Breast epithelium (tissue), 4 donors: ENCODE measurements around the gene BRF1. TPM values are rescaled to one million over a fixed set of nuclear protein-coding genes. Genes with fewer than 3 reads are reported as not detected.

Experiments
- DNase-seq, 2 donors: peaks; one replicate each; pipeline ENCODE4 v3.0.0-alpha.2; 2019; ENCODE audit warnings: low spot score in 2 of 2
- H3K27ac ChIP-seq, 2 donors: fragments of 200-600 bp; sonication (generic) in 1 of 2; one replicate each; pipeline ENCODE4 v1.5.1; 2016 to 2019; ENCODE audit warnings: mild to moderate bottlenecking in 1 of 2
- H3K27me3 ChIP-seq, 2 donors: fragments of 200-600 bp; sonication (generic) in 1 of 2; one replicate each; pipeline versions ENCODE4 v1.5.1 to v1.6.0; 2017 to 2019; ENCODE audit warnings: control low read depth in 1 of 2, mild to moderate bottlenecking in 1 of 2
- H3K36me3 ChIP-seq: fragments of 200-600 bp; one replicate; pipeline ENCODE4 v1.5.1; 2019
- H3K4me1 ChIP-seq, 2 donors: fragments of 200-600 bp; sonication (generic); one replicate each; pipeline ENCODE4 v1.5.1; 2016 to 2019; ENCODE audit warnings: control low read depth in 1 of 2
- H3K4me3 ChIP-seq, 3 donors: fragments of 200-600 bp; sonication (generic); 1 replicate in 2 of 3; 2 replicates in 1 of 3; pipeline ENCODE4 v1.5.1; 2016 to 2019; ENCODE audit warnings: mild to moderate bottlenecking in 3 of 3, moderate library complexity in 2 of 3
- H3K9me3 ChIP-seq, 2 donors: fragments of 200-600 bp; sonication (generic) in 1 of 2; one replicate each; pipeline ENCODE4 v1.5.1; 2016 to 2019; ENCODE audit warnings: control low read depth in 1 of 2
- POLR2A ChIP-seq: fragments of 450-650 bp; IDR thresholded peaks from one replicate; pipeline ENCODE4 v1.6.1; 2016; ENCODE audit warnings: antibody characterized with exemption, mild to moderate bottlenecking, moderate library complexity
- POLR2AphosphoS5 ChIP-seq, 3 donors: sonication (generic); formaldehyde crosslinking; IDR thresholded peaks; one replicate each; pipeline ENCODE4 v1.6.1; 2017; ENCODE audit warnings: antibody characterized with exemption in 3 of 3
- intact Hi-C: fragments of 100-400 bp; cut with DNase I; formaldehyde crosslinking; loops from one replicate; pipeline ENCODE4 v1.15.1; 2023; ENCODE audit warnings: low total_unique reads
- total RNA-seq, 3 donors: library from RNA; depleted of rRNA; stranded (reverse); fragments of >200 nt; gene quantifications; one replicate each; pipeline ENCODE4 v1.1.0, GENCODE V29; 2016
- TF ChIP-seq, protein P1 (sequence below), 3 donors: fragments of 450-650 bp; IDR thresholded peaks; one replicate each; pipeline ENCODE4 v1.5.1; 2016 to 2017; ENCODE audit warnings: antibody characterized with exemption in 3 of 3, mild to moderate bottlenecking in 3 of 3, moderate library complexity in 3 of 3

BRF1 gene
- total RNA-seq = 10 to 100 TPM; 30.2 to 45.6 (median 38.6) TPM

- Histone ChIP-seq H3K4me1 (peaks cover 0 to 10% of the 10 kb centered on the region in 2 donors), H3K36me3 (no peaks in the 10 kb centered on the region), H3K27me3 (no peaks in the 10 kb centered on the region), H3K27ac (peak within 1 kb of the TSS; percentile 95 to 98), H3K4me3 (peak within 1 kb of the TSS; percentile 71 to 87 (median 84)), H3K9me3 (no peaks in the 10 kb centered on the region)
- peak; percentile 91 to 93 for DNase-seq
- TF ChIP-seq, protein P1, sequence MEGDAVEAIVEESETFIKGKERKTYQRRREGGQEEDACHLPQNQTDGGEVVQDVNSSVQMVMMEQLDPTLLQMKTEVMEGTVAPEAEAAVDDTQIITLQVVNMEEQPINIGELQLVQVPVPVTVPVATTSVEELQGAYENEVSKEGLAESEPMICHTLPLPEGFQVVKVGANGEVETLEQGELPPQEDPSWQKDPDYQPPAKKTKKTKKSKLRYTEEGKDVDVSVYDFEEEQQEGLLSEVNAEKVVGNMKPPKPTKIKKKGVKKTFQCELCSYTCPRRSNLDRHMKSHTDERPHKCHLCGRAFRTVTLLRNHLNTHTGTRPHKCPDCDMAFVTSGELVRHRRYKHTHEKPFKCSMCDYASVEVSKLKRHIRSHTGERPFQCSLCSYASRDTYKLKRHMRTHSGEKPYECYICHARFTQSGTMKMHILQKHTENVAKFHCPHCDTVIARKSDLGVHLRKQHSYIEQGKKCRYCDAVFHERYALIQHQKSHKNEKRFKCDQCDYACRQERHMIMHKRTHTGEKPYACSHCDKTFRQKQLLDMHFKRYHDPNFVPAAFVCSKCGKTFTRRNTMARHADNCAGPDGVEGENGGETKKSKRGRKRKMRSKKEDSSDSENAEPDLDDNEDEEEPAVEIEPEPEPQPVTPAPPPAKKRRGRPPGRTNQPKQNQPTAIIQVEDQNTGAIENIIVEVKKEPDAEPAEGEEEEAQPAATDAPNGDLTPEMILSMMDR (IDR thresholded peaks at IDR 0.05) = no peak
- TF ChIP-seq POLR2AphosphoS5 (IDR thresholded peaks at IDR 0.05) = peak in 1 of 3 donors; percentile 61
- peak; percentile 14 for TF ChIP-seq POLR2A
- intact Hi-C loops = no loop called here
Observed at GRCh38 chr14:105300542-105301102, at the start of gene BRF1. Gene BRF1, minus strand, starts transcription at chr14:105301001. Its CDS starts 372 bp downstream, at chr14:105300629.

DNA sequence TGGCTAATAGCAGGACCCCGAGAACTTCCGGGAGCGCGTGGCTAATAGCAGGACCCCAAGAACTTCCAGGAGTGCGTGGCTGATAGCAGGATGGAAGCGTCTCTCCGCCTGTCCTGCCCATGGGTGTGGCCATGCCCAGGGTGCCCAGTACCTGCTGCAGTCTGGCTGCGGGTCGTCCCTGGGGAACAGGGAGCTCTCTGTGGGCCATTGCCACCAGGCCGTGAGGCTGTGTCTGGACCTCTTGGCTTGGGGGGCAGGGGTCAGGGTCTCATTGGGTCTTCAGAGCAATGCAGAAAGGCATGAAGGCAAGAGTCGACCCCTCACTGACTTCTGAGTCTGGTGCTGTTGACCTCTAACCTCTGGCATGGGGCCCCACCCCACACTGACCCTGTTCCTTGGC, 49.2 kb upstream of the BRF1 start:
- intact Hi-C loops = loop anchor here (10.0 kb wide), 1 partner anchor 135 kb away; no protein-coding TSS in a partner anchor
- no peak for TF ChIP-seq POLR2A
- TF ChIP-seq, protein P1 (IDR thresholded peaks at IDR 0.05) = no peak
- TF ChIP-seq POLR2AphosphoS5 (IDR thresholded peaks at IDR 0.05) = no peak

GRCh38 chr14:105348945-105349699, 48.3 kb upstream of the BRF1 start:
- H3K4me3 ChIP-seq = no peak overlapping the region
- H3K27ac ChIP-seq = no peak overlapping the region
- H3K36me3 ChIP-seq = no peaks in the 10 kb centered on the region
- H3K4me1 ChIP-seq = no peaks in the 10 kb centered on the region
- DNase-seq = no peak
- intact Hi-C loops = loop anchor here (10.0 kb wide), 1 partner anchor 134 kb away; no protein-coding TSS in a partner anchor
- no peaks in the 10 kb centered on the region for H3K9me3 ChIP-seq
- H3K27me3 ChIP-seq = no peaks in the 10 kb centered on the region
- TF ChIP-seq POLR2A (no peak), POLR2AphosphoS5 (IDR thresholded peaks at IDR 0.05) (no peak)
- TF ChIP-seq, protein P1 (IDR thresholded peaks at IDR 0.05) = no peak

More for the DNA sequence above, 49.2 kb upstream of the BRF1 start:
- H3K27ac ChIP-seq = no peak overlapping the region
- H3K36me3 ChIP-seq = no peaks in the 10 kb centered on the region
- H3K27me3 ChIP-seq = no peaks in the 10 kb centered on the region
- no peak overlapping the region for H3K4me3 ChIP-seq
- H3K9me3 ChIP-seq = no peaks in the 10 kb centered on the region
- DNase-seq = no peak
- H3K4me1 ChIP-seq = no peaks in the 10 kb centered on the region

DNA sequence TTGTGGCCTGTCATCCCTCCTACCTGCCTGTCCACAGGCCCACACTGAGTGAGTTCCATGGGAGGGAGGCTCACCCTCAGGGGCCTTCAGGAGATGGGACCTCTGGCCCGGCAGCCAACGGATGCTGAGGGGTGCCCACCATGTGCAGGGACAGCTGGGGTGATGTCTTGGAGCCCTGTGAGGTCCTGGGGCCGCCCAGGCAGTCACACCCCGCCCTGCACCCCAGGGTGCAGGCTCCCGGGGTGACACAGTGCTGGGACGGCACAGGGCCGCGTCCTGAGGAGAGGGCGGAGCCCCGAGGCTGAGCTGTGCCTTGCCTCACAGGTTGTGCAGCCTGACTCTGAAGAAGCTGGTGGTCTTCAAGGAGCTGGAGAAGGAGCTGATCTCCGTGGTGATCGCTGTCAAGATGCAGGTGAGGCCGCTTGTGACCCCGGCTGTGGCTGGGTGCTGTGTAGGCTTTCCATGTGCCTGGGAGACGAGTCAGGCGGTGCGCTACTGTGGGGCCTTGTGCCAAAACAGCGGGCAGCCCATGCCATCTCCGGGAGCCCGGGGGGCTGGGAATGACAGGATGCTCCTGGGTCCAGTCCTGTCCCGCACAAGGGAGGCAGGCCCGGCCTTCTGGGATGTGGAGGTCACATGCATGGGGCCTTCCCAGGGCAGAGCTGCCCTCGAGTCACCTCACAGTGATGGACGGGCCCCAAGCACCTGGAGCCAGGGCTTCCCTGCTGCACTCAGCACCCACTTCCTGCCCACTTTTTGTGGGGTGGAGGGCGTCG, 47.6 kb upstream of the BRF1 start:
- no peak for TF ChIP-seq POLR2AphosphoS5 (IDR thresholded peaks at IDR 0.05)
- TF ChIP-seq POLR2A = no peak
- TF ChIP-seq, protein P1 (IDR thresholded peaks at IDR 0.05) = no peak
- Histone ChIP-seq H3K4me3 (no peak overlapping the region), H3K27me3 (no peaks in the 10 kb centered on the region), H3K27ac (no peak overlapping the region), H3K9me3 (no peaks in the 10 kb centered on the region), H3K36me3 (no peaks in the 10 kb centered on the region), H3K4me1 (no peaks in the 10 kb centered on the region)
- intact Hi-C loops = loop anchor here (10.0 kb wide), 1 partner anchor 134 kb away; no protein-coding TSS in a partner anchor
- DNase-seq = no peak
